GM21528 (cell line): Measurements from ENCODE around the gene CAPN5.

ENCODE experiments used
- ATAC-seq: cut with Tn5 transposase; IDR thresholded peaks from one replicate; pipeline ENCODE4 v1.9.1; 2021; ENCODE audit warnings: mild to moderate bottlenecking, moderate library complexity; ENCODE audit not compliant: unreplicated experiment, low FRiP score

The CAPN5 gene

GRCh38 chr11:77081381-77081851, 14.6 kb downstream of the CAPN5 start:
- no peak for ATAC-seq

- no peak for ATAC-seq
Observed at GRCh38 chr11:77081976-77082836, 15.4 kb downstream of the CAPN5 start.

GRCh38 chr11:77082838-77083565, 16.2 kb downstream of the CAPN5 start:
- no peak for ATAC-seq

GRCh38 chr11:77083566-77084245, 16.9 kb downstream of the CAPN5 start:
- ATAC-seq = no peak

- ATAC-seq = no peak
Observed at GRCh38 chr11:77084581-77085191, 17.9 kb downstream of the CAPN5 start.

- ATAC-seq = no peak
Observed at GRCh38 chr11:77085652-77086051, 18.9 kb downstream of the CAPN5 start.

- ATAC-seq = no peak
Observed at GRCh38 chr11:77086521-77087472, 20.0 kb downstream of the CAPN5 start.

- no peak for ATAC-seq
Observed at GRCh38 chr11:77087723-77088225, 21.0 kb downstream of the CAPN5 start.

GRCh38 chr11:77088236-77089003, 21.6 kb downstream of the CAPN5 start:
- no peak for ATAC-seq

- no peak for ATAC-seq
Observed at GRCh38 chr11:77089004-77089545, 22.3 kb downstream of the CAPN5 start.

- no peak for ATAC-seq
Observed at GRCh38 chr11:77090046-77090372, 23.2 kb downstream of the CAPN5 start.

- ATAC-seq = no peak
Observed at GRCh38 chr11:77090373-77091111, 23.8 kb downstream of the CAPN5 start.

GRCh38 chr11:77091146-77091940, 24.6 kb downstream of the CAPN5 start:
- no peak for ATAC-seq

GRCh38 chr11:77092382-77092781, 25.6 kb downstream of the CAPN5 start:
- ATAC-seq = no peak

GRCh38 chr11:77093056-77093891, 26.5 kb downstream of the CAPN5 start:
- ATAC-seq = no peak
